Uterus (tissue), 2 donors: ENCODE results near the gene GABRB1.

Source experiments
- CTCF ChIP-seq, 4 experiments: fragments of 200-600 bp in 2 of 4; fragments of 450-650 bp in 2 of 4; sonication (generic) in 2 of 4; IDR thresholded peaks; one replicate each; pipeline ENCODE4 v1.5.1; 2016 to 2019; ENCODE audit warnings: antibody characterized with exemption in 4 of 4, mild to moderate bottlenecking in 2 of 4, moderate library complexity in 1 of 4
- POLR2A ChIP-seq, 2 donors: fragments of 450-650 bp; IDR thresholded peaks; one replicate each; pipeline ENCODE4 v1.6.1; 2016; ENCODE audit warnings: antibody characterized with exemption in 2 of 2, mild to moderate bottlenecking in 1 of 2, moderate library complexity in 1 of 2

- no peak for TF ChIP-seq CTCF (IDR thresholded peaks at IDR 0.05)
- no peak for TF ChIP-seq POLR2A (IDR thresholded peaks at IDR 0.05)
Observed at GRCh38 chr4:47434931-47435330, 403.6 kb downstream of the GABRB1 start.
